Colonic mucosa (tissue), 4 donors: Measurements from ENCODE around the gene MIGA2. TPM values are rescaled to one million over a fixed set of nuclear protein-coding genes. Genes with fewer than 3 reads are reported as not detected.

Source experiments
- DNase-seq: peaks from one replicate; pipeline ENCODE4 v3.0.0-alpha.2; 2020
- H3K27ac ChIP-seq: fragments of 200-600 bp; one replicate; pipeline ENCODE4 v1.8.0; 2021
- H3K27me3 ChIP-seq: fragments of 200-600 bp; one replicate; pipeline ENCODE4 v1.8.0; 2021
- H3K36me3 ChIP-seq: fragments of 200-600 bp; one replicate; pipeline ENCODE4 v1.8.0; 2021
- H3K4me1 ChIP-seq: fragments of 200-600 bp; one replicate; pipeline ENCODE4 v1.8.0; 2021; ENCODE audit warnings: mild to moderate bottlenecking
- H3K4me3 ChIP-seq: fragments of 200-600 bp; one replicate; pipeline ENCODE4 v1.8.0; 2021
- H3K9ac ChIP-seq, 2 donors: one replicate each; pipeline ENCODE4 v1.7.0; 2013; ENCODE audit warnings: control low read depth in 2 of 2, low read depth in 2 of 2, low read length in 2 of 2
- H3K9me3 ChIP-seq: fragments of 200-600 bp; one replicate; pipeline ENCODE4 v1.8.0; 2021
- intact Hi-C: fragments of 100-400 bp; cut with DNase I; formaldehyde crosslinking; loops from one replicate; pipeline ENCODE4 v1.14.1; 2022
- total RNA-seq, 2 donors: library from RNA; stranded (reverse); fragmentation: NEBNext Ultra II Directional in 1 of 2; extraction: Animal tissue kit (Norgen Biotek cat#: 25700) in 1 of 2; gene quantifications; one replicate each; pipeline ENCODE4 v1.2.1, GENCODE V29; 2021
- TF ChIP-seq, protein P1 (sequence below): fragments of 200-600 bp; IDR thresholded peaks from one replicate; pipeline ENCODE4 v1.8.0; 2022; ENCODE audit warnings: antibody characterized with exemption, mild to moderate bottlenecking
- donor health status: healthy.
- donor health status: DM: no; HTN: no; CAD: no.
- donor health status: DM: no; HTN: no; CAD: no.

Gene MIGA2, protein sequence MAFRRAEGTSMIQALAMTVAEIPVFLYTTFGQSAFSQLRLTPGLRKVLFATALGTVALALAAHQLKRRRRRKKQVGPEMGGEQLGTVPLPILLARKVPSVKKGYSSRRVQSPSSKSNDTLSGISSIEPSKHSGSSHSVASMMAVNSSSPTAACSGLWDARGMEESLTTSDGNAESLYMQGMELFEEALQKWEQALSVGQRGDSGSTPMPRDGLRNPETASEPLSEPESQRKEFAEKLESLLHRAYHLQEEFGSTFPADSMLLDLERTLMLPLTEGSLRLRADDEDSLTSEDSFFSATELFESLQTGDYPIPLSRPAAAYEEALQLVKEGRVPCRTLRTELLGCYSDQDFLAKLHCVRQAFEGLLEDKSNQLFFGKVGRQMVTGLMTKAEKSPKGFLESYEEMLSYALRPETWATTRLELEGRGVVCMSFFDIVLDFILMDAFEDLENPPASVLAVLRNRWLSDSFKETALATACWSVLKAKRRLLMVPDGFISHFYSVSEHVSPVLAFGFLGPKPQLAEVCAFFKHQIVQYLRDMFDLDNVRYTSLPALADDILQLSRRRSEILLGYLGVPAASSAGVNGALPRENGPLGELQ
- total RNA-seq: 10 to 100 TPM; 47.4 to 74.8 TPM

DNA sequence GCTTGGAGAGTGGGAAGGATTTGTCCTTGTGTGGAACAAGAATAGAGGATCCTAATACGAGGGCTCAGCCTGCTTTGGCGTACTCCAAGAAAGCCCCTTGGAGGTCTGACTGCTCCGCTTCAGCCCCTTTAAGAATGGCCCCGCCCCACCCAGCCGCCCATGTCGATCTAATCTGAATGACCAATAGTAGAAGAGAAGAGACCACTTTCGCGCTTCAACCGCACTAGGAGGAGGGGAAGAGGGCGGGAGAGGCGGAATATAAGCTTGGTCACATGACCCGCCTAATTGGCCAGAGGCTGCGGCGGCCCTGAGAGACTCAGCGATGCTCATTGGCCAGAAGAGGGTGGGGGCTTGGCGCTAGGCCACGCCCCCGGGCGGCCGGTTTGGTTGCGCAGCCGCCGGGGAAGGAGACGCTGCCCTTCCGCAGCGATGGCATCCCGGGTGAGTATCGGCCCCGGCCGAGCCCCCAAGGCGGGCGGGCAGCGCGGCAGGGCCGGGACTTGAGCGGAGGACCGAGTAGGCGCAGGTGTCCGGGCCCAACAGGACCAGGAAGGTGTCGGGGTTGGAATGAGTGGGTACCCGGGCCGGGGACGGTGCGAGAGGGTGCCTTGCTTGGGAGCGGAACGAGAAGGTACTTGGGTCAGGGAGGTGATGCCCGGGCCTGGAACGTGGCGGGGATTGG lies at the start of gene MIGA2:
MIGA2 (plus strand) TSS at position 386 of the 682 bp plus-strand sequence. CDS start 3,969 bp downstream, outside the sequence.
- Histone ChIP-seq H3K36me3 (peaks cover 8% of the 10 kb centered on the region), H3K27ac (peak within 1 kb of the TSS; percentile 75), H3K4me1 (peaks cover 17% of the 10 kb centered on the region), H3K9ac (peak within 1 kb of the TSS; percentile 88 to 92), H3K4me3 (peak within 1 kb of the TSS; percentile 66), H3K27me3 (no peaks in the 10 kb centered on the region), H3K9me3 (no peaks in the 10 kb centered on the region)
- intact Hi-C loops: no loop called here
- peak; percentile 98 for DNase-seq
- TF ChIP-seq, protein P1, sequence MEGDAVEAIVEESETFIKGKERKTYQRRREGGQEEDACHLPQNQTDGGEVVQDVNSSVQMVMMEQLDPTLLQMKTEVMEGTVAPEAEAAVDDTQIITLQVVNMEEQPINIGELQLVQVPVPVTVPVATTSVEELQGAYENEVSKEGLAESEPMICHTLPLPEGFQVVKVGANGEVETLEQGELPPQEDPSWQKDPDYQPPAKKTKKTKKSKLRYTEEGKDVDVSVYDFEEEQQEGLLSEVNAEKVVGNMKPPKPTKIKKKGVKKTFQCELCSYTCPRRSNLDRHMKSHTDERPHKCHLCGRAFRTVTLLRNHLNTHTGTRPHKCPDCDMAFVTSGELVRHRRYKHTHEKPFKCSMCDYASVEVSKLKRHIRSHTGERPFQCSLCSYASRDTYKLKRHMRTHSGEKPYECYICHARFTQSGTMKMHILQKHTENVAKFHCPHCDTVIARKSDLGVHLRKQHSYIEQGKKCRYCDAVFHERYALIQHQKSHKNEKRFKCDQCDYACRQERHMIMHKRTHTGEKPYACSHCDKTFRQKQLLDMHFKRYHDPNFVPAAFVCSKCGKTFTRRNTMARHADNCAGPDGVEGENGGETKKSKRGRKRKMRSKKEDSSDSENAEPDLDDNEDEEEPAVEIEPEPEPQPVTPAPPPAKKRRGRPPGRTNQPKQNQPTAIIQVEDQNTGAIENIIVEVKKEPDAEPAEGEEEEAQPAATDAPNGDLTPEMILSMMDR: no peak

DNA sequence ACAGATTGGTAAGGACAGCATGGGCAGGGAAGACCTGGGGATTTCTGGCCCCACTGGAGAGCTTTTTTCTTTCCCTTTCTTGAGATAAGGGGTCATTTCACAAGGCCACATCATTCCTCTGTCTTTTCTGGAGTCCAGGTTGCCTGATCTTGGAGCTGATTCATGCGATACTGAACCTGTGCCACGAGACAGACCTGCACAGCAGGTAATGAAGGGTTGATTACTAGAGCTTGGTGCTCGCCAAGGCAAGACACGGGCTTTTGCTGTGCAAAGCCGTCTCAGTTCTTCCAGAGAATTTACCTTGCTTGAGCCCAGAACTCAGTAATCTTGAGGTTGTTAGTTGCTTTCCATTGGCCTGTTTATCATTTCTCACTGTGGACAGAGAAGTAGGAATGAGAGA lies 49.8 kb upstream of the MIGA2 start:
- no peaks in the 10 kb centered on the region for H3K36me3 ChIP-seq
- intact Hi-C loops: no loop called here
- no peaks in the 10 kb centered on the region for H3K9me3 ChIP-seq
- no peaks in the 10 kb centered on the region for H3K4me1 ChIP-seq
- TF ChIP-seq, protein P1: no peak
- H3K27ac ChIP-seq: no peak overlapping the region
- H3K9ac ChIP-seq: no peak overlapping the region
- no peak for DNase-seq
- no peaks in the 10 kb centered on the region for H3K27me3 ChIP-seq
- H3K4me3 ChIP-seq: no peak overlapping the region

DNA sequence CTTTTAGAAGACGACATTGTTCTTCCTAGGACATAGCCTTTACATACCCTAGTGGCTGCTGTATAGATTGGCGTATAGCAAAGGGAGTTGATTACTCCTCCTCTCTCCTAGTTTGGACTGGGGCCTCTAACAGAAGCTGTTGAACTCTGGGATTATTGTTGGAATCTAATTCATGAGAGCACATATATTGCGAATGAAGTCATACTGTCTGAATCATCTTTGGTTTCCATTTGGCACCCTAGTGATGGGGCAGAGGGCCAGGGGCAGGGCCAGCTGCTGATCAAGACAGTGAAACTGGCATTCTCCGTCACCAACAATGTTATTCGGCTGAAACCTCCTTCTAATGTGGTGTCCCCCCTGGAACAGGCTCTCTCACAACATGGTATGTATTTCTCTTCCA lies 48.6 kb upstream of the MIGA2 start:
- no peak overlapping the region for H3K9ac ChIP-seq
- no peaks in the 10 kb centered on the region for H3K27me3 ChIP-seq
- no peaks in the 10 kb centered on the region for H3K36me3 ChIP-seq
- TF ChIP-seq, protein P1: no peak
- no peak overlapping the region for H3K27ac ChIP-seq
- intact Hi-C loops: no loop called here
- no peak for DNase-seq
- no peaks in the 10 kb centered on the region for H3K4me1 ChIP-seq
- H3K4me3 ChIP-seq: no peak overlapping the region
- H3K9me3 ChIP-seq: no peaks in the 10 kb centered on the region

DNA sequence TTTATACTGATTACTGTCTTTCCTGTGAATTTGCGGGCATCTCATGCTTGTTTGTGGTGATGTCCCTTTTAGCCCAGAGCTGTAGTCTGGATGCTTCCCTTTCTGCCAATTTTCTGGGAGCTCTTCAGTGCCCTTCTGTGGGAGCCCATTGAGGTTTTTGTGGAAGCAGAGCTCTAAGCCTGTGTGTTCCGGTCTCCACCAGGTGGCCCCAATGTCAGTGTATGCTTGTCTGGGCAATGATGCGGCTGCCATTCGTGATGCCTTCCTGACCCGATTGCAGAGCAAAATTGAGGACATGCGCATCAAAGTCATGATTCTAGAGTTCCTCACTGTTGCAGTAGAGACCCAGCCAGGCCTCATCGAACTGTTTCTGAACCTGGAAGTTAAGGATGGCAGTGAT lies 43.4 kb upstream of the MIGA2 start:
- Histone ChIP-seq H3K4me3 (no peak overlapping the region), H3K9me3 (no peaks in the 10 kb centered on the region), H3K9ac (no peak overlapping the region), H3K36me3 (peaks cover 3% of the 10 kb centered on the region), H3K27ac (no peak overlapping the region), H3K27me3 (no peaks in the 10 kb centered on the region), H3K4me1 (no peaks in the 10 kb centered on the region)
- DNase-seq: no peak
- intact Hi-C loops: no loop called here
- TF ChIP-seq, protein P1: no peak

DNA sequence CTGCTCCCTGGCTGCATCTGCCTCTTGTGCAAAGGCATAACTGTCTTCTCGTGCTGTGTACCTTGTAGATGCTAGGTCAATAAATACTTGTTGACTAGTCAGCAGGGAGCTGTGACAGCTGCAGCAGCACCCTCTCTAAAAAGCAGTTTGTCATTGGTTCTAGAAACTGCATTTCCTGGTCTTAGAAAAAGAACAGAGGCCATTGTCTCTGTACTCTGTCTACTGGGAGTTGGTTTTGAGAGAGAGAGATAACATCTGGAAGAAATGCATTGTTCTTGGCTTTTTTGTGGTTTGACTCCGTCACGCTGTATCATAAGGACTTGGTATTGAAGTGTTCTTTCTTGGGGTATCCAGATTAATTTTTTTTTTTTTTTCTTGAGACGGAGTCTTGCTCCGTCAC lies 40.6 kb upstream of the MIGA2 start:
- H3K36me3 ChIP-seq: peaks cover 6% of the 10 kb centered on the region
- DNase-seq: no peak
- no peak overlapping the region for H3K9ac ChIP-seq
- no peak overlapping the region for H3K27ac ChIP-seq
- no peaks in the 10 kb centered on the region for H3K9me3 ChIP-seq
- H3K27me3 ChIP-seq: no peaks in the 10 kb centered on the region
- H3K4me1 ChIP-seq: no peaks in the 10 kb centered on the region
- H3K4me3 ChIP-seq: no peak overlapping the region
- TF ChIP-seq, protein P1: no peak
- intact Hi-C loops: no loop called here
